Measurements from ENCODE around the gene MYBBP1A. TPM values are rescaled to one million over a fixed set of nuclear protein-coding genes. Genes with fewer than 3 reads are reported as not detected.

MYBBP1A gene
- total and polyA plus RNA-seq, 12 donors: 18.7 to 30.3 (median 23.4) TPM

GRCh38 chr17:4525691-4526397 lies 29.3 kb downstream of the MYBBP1A start:
- no peak for ATAC-seq
- DNase-seq: no peak
- Histone ChIP-seq H3K4me1 (peaks cover 14 to 74% (median 44%) of the 10 kb centered on the region in 9 donors), H3K36me3 (peaks cover 0 to 8% (median 0%) of the 10 kb centered on the region in 9 donors), H3K9me3 (no peaks in the 10 kb centered on the region), H3K27ac (no peak overlapping the region), H3K27me3 (no peaks in the 10 kb centered on the region), H3K4me3 (no peak overlapping the region)
- intact Hi-C loops (cut with DNase I): no loop called here
- 90% methylated on average over 11 of the region's 11 CpGs for WGBS, 2 donors
- TF ChIP-seq, protein P1, sequence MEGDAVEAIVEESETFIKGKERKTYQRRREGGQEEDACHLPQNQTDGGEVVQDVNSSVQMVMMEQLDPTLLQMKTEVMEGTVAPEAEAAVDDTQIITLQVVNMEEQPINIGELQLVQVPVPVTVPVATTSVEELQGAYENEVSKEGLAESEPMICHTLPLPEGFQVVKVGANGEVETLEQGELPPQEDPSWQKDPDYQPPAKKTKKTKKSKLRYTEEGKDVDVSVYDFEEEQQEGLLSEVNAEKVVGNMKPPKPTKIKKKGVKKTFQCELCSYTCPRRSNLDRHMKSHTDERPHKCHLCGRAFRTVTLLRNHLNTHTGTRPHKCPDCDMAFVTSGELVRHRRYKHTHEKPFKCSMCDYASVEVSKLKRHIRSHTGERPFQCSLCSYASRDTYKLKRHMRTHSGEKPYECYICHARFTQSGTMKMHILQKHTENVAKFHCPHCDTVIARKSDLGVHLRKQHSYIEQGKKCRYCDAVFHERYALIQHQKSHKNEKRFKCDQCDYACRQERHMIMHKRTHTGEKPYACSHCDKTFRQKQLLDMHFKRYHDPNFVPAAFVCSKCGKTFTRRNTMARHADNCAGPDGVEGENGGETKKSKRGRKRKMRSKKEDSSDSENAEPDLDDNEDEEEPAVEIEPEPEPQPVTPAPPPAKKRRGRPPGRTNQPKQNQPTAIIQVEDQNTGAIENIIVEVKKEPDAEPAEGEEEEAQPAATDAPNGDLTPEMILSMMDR (IDR thresholded peaks at IDR 0.05): no peak

DNA sequence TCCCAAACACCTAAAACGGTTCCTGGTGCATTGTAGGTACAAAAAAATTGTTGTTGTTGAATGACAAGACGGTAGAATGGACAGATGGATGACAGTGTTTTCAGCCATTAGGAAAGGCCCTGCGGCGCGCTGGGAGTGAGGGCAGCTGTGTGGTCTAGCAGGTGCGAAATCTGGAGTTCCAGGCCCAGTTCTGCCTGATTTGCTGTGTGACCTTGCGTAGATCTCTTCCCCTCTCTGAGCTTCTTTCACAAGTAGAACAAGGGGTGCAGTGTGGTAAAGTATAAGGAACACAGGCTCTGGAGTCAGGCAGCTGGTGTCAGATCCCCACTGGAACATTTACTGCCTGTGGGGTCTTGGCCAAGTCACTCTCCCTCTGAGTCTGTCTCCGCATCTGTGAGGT lies 31.2 kb downstream of the MYBBP1A start:
- intact Hi-C loops (cut with DNase I): no loop called here
- peaks cover 13 to 75% (median 46%) of the 10 kb centered on the region in 9 donors for H3K4me1 ChIP-seq

DNA sequence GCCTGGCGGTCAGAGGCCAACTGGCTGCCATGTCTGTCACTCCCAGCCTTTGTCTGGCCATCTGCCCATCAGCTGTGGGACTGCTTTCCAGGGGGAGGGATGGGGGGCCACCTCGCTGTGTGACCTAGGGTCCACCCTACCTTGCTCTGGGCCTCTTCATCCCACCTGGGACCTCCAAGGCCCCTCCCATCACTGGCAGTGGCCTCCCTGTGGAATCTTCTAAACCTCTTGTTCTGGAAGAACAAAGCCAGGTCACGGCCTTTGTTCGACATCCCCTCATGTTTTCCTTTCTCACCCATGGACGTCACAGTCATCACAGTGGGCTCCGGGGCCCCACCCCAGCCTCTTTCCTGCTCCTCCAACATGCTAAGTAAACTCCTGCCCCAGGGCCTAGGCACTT lies 32.5 kb downstream of the MYBBP1A start:
- peaks cover 0 to 8% (median 0%) of the 10 kb centered on the region in 9 donors for H3K36me3 ChIP-seq
- ATAC-seq (peak; percentile 24 to 75 (median 57)), DNase-seq (peak in 1 of 2 donors; percentile 63)
- TF ChIP-seq, protein P1 (IDR thresholded peaks at IDR 0.05): no peak
- H3K27ac ChIP-seq: peak overlapping the region; percentile 7 to 96 (median 86)
- 69 to 72% methylated on average over 6 of the region's 6 CpGs for WGBS, 2 donors
- no peaks in the 10 kb centered on the region for H3K27me3 ChIP-seq
- peaks cover 0 to 2% (median 0%) of the 10 kb centered on the region in 11 donors for H3K9me3 ChIP-seq
- peaks cover 14 to 70% (median 47%) of the 10 kb centered on the region in 9 donors for H3K4me1 ChIP-seq
- intact Hi-C loops (cut with DNase I): loop anchor here in 1 of 10 donors (1.0 kb wide), 1 partner anchor 12 kb away; no protein-coding TSS in a partner anchor
- no peak overlapping the region for H3K4me3 ChIP-seq

More for the DNA sequence above, 31.2 kb downstream of the MYBBP1A start:
- no peaks in the 10 kb centered on the region for H3K9me3 ChIP-seq
- no peaks in the 10 kb centered on the region for H3K27me3 ChIP-seq
- 84 to 98% methylated on average over 8 of the region's 8 CpGs for WGBS, 2 donors
- no peak overlapping the region for H3K4me3 ChIP-seq
- peaks cover 0 to 8% (median 0%) of the 10 kb centered on the region in 9 donors for H3K36me3 ChIP-seq
- H3K27ac ChIP-seq: peak overlapping the region in 3 of 10 donors; percentile 9 to 96 (median 84)
- DNase-seq: no peak
- TF ChIP-seq, protein P1 (IDR thresholded peaks at IDR 0.05): no peak
- no peak for ATAC-seq

DNA sequence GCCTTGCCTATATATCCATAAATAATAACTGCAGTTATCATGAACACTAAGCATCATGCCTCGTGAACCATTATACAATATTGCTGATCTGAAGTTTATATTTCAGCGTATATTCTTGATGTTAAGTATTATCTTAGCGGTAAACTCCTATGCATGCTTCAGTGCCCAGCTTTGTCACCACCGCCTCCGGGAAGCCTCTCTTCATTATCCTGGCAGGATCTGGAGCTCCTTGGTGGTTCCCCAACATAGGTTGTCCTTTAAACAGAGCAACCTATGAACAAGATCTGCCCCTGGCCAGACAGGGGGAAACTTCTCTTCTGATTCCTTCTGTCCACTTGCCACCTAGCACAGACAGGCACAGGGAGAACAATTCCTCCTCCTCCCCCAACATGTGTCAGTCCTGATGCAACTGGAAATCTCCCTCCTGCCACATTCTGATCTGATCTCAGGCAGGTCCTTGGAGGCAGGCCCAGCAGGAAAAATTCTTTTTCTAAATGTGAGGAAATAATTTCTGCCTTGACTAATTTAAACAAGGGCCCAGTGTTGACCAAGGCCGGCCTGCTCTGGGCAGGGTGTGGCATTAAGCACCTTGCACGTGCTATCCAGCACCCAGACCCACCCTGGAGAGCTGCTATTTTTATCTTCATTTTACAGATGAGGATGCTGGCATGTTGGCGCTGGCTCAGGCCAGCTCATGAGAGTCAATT lies 34.1 kb downstream of the MYBBP1A start:
- H3K4me1 ChIP-seq: peaks cover 14 to 58% (median 44%) of the 10 kb centered on the region in 9 donors
- 74 to 75% methylated on average over 8 of the region's 8 CpGs for WGBS, 2 donors
- H3K4me3 ChIP-seq: no peak overlapping the region
- peak in 6 of 8 donors; percentile 32 to 59 (median 52) for ATAC-seq
- H3K9me3 ChIP-seq: peaks cover 0 to 3% (median 0%) of the 10 kb centered on the region in 11 donors
- H3K27ac ChIP-seq: peak overlapping the region; percentile 40 to 96 (median 86)
- TF ChIP-seq, protein P1 (IDR thresholded peaks at IDR 0.05): no peak
- H3K27me3 ChIP-seq: no peaks in the 10 kb centered on the region
- H3K36me3 ChIP-seq: peaks cover 0 to 8% (median 0%) of the 10 kb centered on the region in 9 donors
- intact Hi-C loops (cut with DNase I): no loop called here
- no peak for DNase-seq

Measured in heart right ventricle (tissue), 16 donors.